ENCODE data around the gene SMCO3.
A peak's percentile ranks its signal among the peaks of the same experiment; 100 is the strongest.

SMCO3 gene

DNA sequence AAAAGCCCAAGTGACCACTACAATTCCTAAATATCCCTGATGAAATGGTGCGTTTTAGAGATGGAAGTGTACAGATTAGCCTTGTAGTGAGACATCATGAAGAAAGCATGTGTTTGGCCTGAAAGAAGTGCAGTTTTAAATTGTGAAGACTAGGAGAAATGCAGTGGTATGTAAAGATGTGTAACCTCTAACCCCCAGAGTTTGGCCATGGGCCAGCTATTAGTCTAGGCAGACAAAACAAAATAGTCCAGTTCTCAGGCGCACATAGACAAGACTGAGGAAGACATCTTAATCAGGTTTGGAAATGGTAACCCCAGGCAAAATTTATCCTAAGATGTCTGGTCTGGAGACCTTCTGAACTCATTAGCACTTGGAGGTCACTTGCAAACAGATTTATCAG is 34.1 kb downstream of the SMCO3 start:
- peaks cover 0 to 27% (median 21%) of the 10 kb centered on the region in 5 donors for H3K4me1 ChIP-seq (ENCODE audit: control insufficient read depth in 5 of 5, insufficient read depth in 5 of 5, low read length in 5 of 5)
- no peaks in the 10 kb centered on the region for H3K27me3 ChIP-seq (ENCODE audit: control insufficient read depth in 5 of 5, insufficient read depth in 4 of 5, low read length in 5 of 5)
- peaks cover 0 to 8% (median 0%) of the 10 kb centered on the region in 5 donors for H3K36me3 ChIP-seq (ENCODE audit: control insufficient read depth in 5 of 5, insufficient read depth in 5 of 5, low read length in 5 of 5)
- no peaks in the 10 kb centered on the region for H3K9me3 ChIP-seq (ENCODE audit: control insufficient read depth in 5 of 5, low read length in 5 of 5)
- H3K4me3 ChIP-seq (ENCODE audit: low read depth in 1 of 5, low read length in 5 of 5) = no peak overlapping the region
- no peak overlapping the region for H3K27ac ChIP-seq (ENCODE audit: low read depth, low read length)
- no peak overlapping the region for H3K9ac ChIP-seq (ENCODE audit: low read length in 5 of 5)

DNA sequence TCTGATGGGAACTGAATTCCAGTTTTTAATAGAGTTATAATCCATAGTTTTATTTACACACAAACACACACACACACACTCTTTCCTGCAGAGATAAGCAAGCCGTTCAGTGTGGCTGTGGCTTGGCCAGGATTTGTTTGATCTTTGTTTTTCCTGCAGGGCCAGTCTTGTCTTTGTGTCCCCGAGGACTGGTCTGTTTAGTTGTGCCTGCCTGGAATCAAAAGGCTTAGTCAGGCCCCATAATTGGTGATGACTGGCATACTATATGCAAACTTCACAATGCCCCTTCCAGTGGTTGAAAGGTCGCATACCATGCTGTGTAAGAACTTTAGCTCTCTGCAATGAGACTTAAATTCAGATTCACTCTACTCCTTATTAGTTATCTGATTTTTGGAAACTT is 36.7 kb downstream of the SMCO3 start:
- Histone ChIP-seq H3K27ac (ENCODE audit: low read depth, low read length) (peak overlapping the region; percentile 43), H3K4me1 (ENCODE audit: control insufficient read depth in 5 of 5, insufficient read depth in 5 of 5, low read length in 5 of 5) (peaks cover 0 to 39% (median 26%) of the 10 kb centered on the region in 5 donors), H3K9me3 (ENCODE audit: control insufficient read depth in 5 of 5, low read length in 5 of 5) (no peaks in the 10 kb centered on the region), H3K27me3 (ENCODE audit: control insufficient read depth in 5 of 5, insufficient read depth in 4 of 5, low read length in 5 of 5) (no peaks in the 10 kb centered on the region), H3K4me3 (ENCODE audit: low read depth in 1 of 5, low read length in 5 of 5) (no peak overlapping the region), H3K9ac (ENCODE audit: low read length in 5 of 5) (no peak overlapping the region), H3K36me3 (ENCODE audit: control insufficient read depth in 5 of 5, insufficient read depth in 5 of 5, low read length in 5 of 5) (no peaks in the 10 kb centered on the region)

DNA sequence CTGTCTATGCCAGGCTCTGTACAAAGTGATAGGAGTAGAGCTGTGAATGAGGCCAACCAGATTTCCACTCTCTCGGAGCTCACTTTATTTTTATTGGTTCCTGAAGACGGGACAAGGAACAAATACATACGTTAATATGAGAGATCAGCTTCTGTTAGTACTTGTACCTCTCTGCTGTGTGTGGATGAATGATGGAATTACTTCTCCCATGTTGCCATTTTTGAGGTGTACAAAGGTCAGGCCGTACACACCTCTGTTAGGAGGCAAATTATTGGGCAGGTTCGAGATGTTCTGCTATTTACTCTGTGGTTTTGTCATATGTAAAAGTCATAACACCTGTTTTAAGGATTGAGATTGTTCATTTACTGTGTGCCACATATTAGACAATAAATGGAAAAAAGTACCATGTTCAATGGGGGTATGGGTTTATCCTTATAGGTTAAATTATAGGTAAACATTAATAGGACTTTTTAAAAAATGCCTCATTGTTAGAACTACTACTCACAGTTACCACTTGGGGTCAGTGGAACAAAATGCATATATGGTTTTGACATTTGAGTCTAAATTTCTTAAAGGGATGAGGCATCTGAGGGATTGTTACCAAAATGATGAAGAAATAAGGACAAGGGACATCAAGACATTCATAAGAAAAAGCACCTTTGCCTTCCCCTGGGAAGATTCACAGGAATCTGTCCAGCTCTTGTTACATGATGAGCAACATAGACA is 37.6 kb downstream of the SMCO3 start:
- Histone ChIP-seq H3K36me3 (ENCODE audit: control insufficient read depth in 5 of 5, insufficient read depth in 5 of 5, low read length in 5 of 5) (no peaks in the 10 kb centered on the region), H3K4me3 (ENCODE audit: low read depth in 1 of 5, low read length in 5 of 5) (peak overlapping the region; percentile 51 to 98 (median 94)), H3K9ac (ENCODE audit: low read length in 5 of 5) (peak overlapping the region in 4 of 5 donors; percentile 12 to 99 (median 98)), H3K27ac (ENCODE audit: low read depth, low read length) (peak overlapping the region; percentile 99), H3K9me3 (ENCODE audit: control insufficient read depth in 5 of 5, low read length in 5 of 5) (no peaks in the 10 kb centered on the region), H3K4me1 (ENCODE audit: control insufficient read depth in 5 of 5, insufficient read depth in 5 of 5, low read length in 5 of 5) (peaks cover 0 to 39% (median 27%) of the 10 kb centered on the region in 5 donors), H3K27me3 (ENCODE audit: control insufficient read depth in 5 of 5, insufficient read depth in 4 of 5, low read length in 5 of 5) (no peaks in the 10 kb centered on the region)

DNA sequence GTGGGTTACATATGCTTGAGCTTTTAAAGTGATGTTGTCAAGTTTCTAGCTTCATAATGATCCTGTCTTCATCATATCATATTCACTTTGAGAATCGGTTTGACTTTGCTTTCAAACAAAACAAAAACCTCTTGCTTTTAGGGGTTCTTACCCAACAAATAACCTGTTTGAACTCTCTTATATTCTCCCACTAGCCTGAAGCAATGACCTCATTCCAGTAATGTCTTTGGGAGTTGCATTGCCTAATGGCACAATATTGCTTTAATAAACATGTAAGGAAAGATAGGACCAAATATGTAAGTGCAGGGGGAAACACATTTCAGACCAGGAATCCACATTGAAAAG is 38.4 kb downstream of the SMCO3 start:
- Histone ChIP-seq H3K9me3 (ENCODE audit: control insufficient read depth in 5 of 5, low read length in 5 of 5) (no peaks in the 10 kb centered on the region), H3K9ac (ENCODE audit: low read length in 5 of 5) (peak overlapping the region; percentile 12 to 99 (median 96)), H3K4me3 (ENCODE audit: low read depth in 1 of 5, low read length in 5 of 5) (peak overlapping the region; percentile 83 to 98 (median 94)), H3K27me3 (ENCODE audit: control insufficient read depth in 5 of 5, insufficient read depth in 4 of 5, low read length in 5 of 5) (no peaks in the 10 kb centered on the region), H3K36me3 (ENCODE audit: control insufficient read depth in 5 of 5, insufficient read depth in 5 of 5, low read length in 5 of 5) (no peaks in the 10 kb centered on the region), H3K27ac (ENCODE audit: low read depth, low read length) (peak overlapping the region; percentile 99), H3K4me1 (ENCODE audit: control insufficient read depth in 5 of 5, insufficient read depth in 5 of 5, low read length in 5 of 5) (peaks cover 0 to 45% (median 30%) of the 10 kb centered on the region in 5 donors)

DNA sequence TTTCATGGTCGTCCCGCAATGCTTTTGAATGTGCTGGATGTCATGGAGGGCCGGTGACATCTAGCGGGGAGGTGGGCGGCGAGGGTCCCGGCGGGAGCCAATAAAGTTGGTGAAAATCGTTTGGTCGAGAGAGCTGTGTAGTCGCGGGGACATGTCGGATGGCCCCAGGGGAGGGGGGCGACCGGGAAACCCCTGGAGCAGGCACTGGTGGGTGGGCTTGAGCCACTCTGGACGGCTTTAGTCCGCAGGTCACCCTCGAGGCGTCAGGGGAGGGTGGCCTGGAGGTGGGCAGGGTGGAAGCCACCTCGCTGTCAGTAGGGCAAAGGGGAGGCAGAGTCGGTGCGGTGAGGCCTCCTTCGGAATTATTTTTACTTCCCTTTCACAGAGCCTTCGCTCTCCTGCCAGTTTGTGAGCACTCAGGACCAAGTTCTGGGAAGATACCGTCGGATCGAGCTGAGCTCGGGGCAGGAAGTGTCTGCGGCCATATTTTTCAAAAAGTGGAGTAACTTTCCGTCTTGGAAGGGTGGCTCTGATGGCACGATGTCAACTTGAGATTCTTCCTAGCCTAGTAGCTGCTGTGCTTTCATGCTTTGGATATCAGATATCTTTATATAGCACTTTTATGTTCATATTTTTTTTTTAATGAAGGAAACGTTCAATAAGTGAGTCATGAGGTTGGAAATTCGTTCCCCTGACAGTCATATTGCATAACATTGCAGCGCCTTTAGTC is 38.9 kb downstream of the SMCO3 start:
- Histone ChIP-seq H3K27me3 (ENCODE audit: control insufficient read depth in 5 of 5, insufficient read depth in 4 of 5, low read length in 5 of 5) (no peaks in the 10 kb centered on the region), H3K9me3 (ENCODE audit: control insufficient read depth in 5 of 5, low read length in 5 of 5) (no peaks in the 10 kb centered on the region), H3K27ac (ENCODE audit: low read depth, low read length) (peak overlapping the region; percentile 99), H3K9ac (ENCODE audit: low read length in 5 of 5) (peak overlapping the region; percentile 95 to 99 (median 96)), H3K4me3 (ENCODE audit: low read depth in 1 of 5, low read length in 5 of 5) (peak overlapping the region; percentile 83 to 98 (median 94)), H3K4me1 (ENCODE audit: control insufficient read depth in 5 of 5, insufficient read depth in 5 of 5, low read length in 5 of 5) (peaks cover 0 to 50% (median 30%) of the 10 kb centered on the region in 5 donors), H3K36me3 (ENCODE audit: control insufficient read depth in 5 of 5, insufficient read depth in 5 of 5, low read length in 5 of 5) (no peaks in the 10 kb centered on the region)

DNA sequence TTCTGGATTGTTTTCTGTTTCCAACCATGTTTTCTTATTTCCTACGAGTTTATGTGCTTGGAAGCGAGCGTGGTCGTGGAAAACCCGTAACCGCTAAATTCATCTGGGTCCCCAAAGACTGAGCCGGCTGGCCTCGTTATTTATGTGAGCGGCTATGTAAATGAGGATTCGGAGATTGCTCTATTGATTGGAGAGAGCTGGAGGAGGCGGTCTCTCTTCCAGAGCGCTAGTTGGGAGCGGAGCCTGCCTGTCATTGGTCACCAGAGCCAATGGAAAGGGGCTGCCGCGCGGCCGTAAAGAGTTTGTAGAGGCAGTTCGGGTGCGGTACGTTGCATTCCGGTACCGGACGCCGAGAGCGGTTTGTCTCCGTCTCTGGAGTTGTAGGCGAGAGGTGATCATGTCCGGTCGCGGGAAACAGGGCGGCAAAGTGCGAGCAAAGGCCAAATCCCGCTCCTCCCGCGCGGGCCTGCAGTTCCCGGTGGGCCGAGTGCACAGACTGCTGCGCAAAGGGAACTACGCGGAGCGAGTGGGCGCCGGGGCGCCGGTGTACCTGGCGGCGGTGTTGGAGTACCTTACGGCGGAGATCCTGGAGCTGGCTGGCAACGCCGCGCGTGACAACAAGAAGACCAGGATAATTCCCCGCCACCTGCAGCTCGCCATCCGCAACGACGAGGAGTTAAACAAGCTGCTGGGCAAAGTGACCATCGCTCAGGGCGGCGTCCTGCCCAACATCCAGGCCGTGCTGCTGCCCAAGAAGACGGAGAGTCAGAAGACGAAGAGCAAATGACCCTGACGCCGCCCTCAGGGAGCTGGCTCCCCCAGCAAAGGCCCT is 39.7 kb downstream of the SMCO3 start:
- no peaks in the 10 kb centered on the region for H3K27me3 ChIP-seq (ENCODE audit: control insufficient read depth in 5 of 5, insufficient read depth in 4 of 5, low read length in 5 of 5)
- H3K9me3 ChIP-seq (ENCODE audit: control insufficient read depth in 5 of 5, low read length in 5 of 5) = no peaks in the 10 kb centered on the region
- peak overlapping the region; percentile 95 to 99 (median 96) for H3K9ac ChIP-seq (ENCODE audit: low read length in 5 of 5)
- H3K27ac ChIP-seq (ENCODE audit: low read depth, low read length) = peak overlapping the region; percentile 99
- H3K4me3 ChIP-seq (ENCODE audit: low read depth in 1 of 5, low read length in 5 of 5) = peak overlapping the region; percentile 79 to 98 (median 94)
- no peaks in the 10 kb centered on the region for H3K36me3 ChIP-seq (ENCODE audit: control insufficient read depth in 5 of 5, insufficient read depth in 5 of 5, low read length in 5 of 5)
- H3K4me1 ChIP-seq (ENCODE audit: control insufficient read depth in 5 of 5, insufficient read depth in 5 of 5, low read length in 5 of 5) = peaks cover 0 to 58% (median 35%) of the 10 kb centered on the region in 5 donors

DNA sequence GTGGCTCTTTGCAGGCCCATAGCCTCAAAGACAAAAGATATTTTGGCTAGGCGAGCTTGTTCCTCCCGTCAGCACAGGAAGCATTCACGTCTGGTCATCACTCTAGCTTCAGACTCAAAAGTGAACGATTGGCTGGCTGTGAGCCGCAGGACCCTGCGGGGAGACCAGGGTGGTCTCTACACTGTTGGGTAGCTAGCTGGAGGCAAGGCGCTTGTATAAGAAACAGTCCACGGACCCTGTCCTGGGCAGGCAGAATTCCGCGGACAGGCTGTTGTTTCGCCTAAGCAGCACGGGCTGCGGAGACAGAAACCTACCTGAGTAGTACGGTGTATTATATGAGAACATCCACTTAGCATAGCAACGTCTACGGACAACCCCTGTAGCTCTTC is 40.3 kb downstream of the SMCO3 start:
- H3K4me1 ChIP-seq (ENCODE audit: control insufficient read depth in 5 of 5, insufficient read depth in 5 of 5, low read length in 5 of 5) = peaks cover 0 to 64% (median 42%) of the 10 kb centered on the region in 5 donors
- peak overlapping the region; percentile 79 to 98 (median 94) for H3K4me3 ChIP-seq (ENCODE audit: low read depth in 1 of 5, low read length in 5 of 5)
- peak overlapping the region in 3 of 5 donors; percentile 3 to 99 (median 96) for H3K9ac ChIP-seq (ENCODE audit: low read length in 5 of 5)

DNA sequence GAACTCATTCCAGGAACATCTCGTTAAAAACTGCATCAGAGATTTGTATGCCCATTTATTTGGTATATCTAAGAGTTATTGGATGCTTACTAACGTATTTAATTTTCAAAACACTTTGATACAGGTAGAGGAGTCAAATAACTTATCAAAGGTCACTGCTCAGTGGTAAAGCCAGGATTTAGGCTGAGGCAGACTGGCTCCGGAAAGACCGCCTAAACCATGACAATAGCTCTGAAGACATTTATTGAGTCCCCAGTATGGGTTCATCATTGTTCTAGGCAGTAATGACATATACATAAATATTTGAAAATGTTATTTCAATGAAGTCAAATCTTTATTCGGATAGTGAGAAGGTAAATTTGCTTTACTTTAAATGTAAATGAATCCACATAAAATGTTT is 41.0 kb downstream of the SMCO3 start:
- no peaks in the 10 kb centered on the region for H3K36me3 ChIP-seq (ENCODE audit: control insufficient read depth in 5 of 5, insufficient read depth in 5 of 5, low read length in 5 of 5)
- no peaks in the 10 kb centered on the region for H3K9me3 ChIP-seq (ENCODE audit: control insufficient read depth in 5 of 5, low read length in 5 of 5)
- no peak overlapping the region for H3K4me3 ChIP-seq (ENCODE audit: low read depth in 1 of 5, low read length in 5 of 5)
- peaks cover 0 to 65% (median 42%) of the 10 kb centered on the region in 5 donors for H3K4me1 ChIP-seq (ENCODE audit: control insufficient read depth in 5 of 5, insufficient read depth in 5 of 5, low read length in 5 of 5)
- H3K27ac ChIP-seq (ENCODE audit: low read depth, low read length) = no peak overlapping the region
- H3K27me3 ChIP-seq (ENCODE audit: control insufficient read depth in 5 of 5, insufficient read depth in 4 of 5, low read length in 5 of 5) = no peaks in the 10 kb centered on the region
- no peak overlapping the region for H3K9ac ChIP-seq (ENCODE audit: low read length in 5 of 5)

More for the DNA sequence above, 40.3 kb downstream of the SMCO3 start:
- H3K36me3 ChIP-seq (ENCODE audit: control insufficient read depth in 5 of 5, insufficient read depth in 5 of 5, low read length in 5 of 5) = no peaks in the 10 kb centered on the region
- H3K9me3 ChIP-seq (ENCODE audit: control insufficient read depth in 5 of 5, low read length in 5 of 5) = no peaks in the 10 kb centered on the region
- no peaks in the 10 kb centered on the region for H3K27me3 ChIP-seq (ENCODE audit: control insufficient read depth in 5 of 5, insufficient read depth in 4 of 5, low read length in 5 of 5)
- H3K27ac ChIP-seq (ENCODE audit: low read depth, low read length) = peak overlapping the region; percentile 99

DNA sequence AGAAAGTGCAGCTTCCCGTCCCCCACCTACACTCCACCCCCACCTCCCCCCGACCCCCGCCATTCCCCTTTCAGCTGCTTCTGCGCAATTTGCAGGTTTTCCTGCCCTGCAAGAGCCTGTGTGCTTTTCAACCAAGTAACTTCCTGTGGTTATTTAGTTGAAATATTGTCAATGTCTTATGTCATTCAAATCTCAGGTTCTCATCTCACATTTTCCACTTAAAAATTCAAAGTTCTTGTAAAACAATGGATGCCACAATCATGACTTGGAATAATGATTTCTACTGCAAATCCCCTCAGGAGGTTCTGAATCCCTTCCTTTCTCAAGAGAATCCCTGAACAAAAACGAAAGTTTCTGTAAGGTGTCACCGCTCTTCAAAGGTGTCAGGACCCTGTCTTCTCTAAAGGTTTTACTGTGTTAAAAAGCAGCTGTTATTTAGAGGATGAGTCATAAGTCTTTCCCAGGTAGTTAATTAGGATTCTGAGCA is 42.3 kb downstream of the SMCO3 start:
- peak overlapping the region; percentile 95 for H3K27ac ChIP-seq (ENCODE audit: low read depth, low read length)
- peak overlapping the region in 1 of 5 donors; percentile 96 for H3K4me3 ChIP-seq (ENCODE audit: low read depth in 1 of 5, low read length in 5 of 5)
- no peaks in the 10 kb centered on the region for H3K36me3 ChIP-seq (ENCODE audit: control insufficient read depth in 5 of 5, insufficient read depth in 5 of 5, low read length in 5 of 5)
- H3K27me3 ChIP-seq (ENCODE audit: control insufficient read depth in 5 of 5, insufficient read depth in 4 of 5, low read length in 5 of 5) = no peaks in the 10 kb centered on the region
- H3K9me3 ChIP-seq (ENCODE audit: control insufficient read depth in 5 of 5, low read length in 5 of 5) = peaks cover 0 to under 1% (median 0%) of the 10 kb centered on the region in 5 donors
- peaks cover 0 to 56% (median 32%) of the 10 kb centered on the region in 5 donors for H3K4me1 ChIP-seq (ENCODE audit: control insufficient read depth in 5 of 5, insufficient read depth in 5 of 5, low read length in 5 of 5)
- H3K9ac ChIP-seq (ENCODE audit: low read length in 5 of 5) = no peak overlapping the region

All from subcutaneous abdominal adipose tissue (tissue), 5 donors.